Natural killer cell (primary cell): ENCODE measurements around the gene VSIG10L. TPM values are rescaled to one million over a fixed set of nuclear protein-coding genes. Genes with fewer than 3 reads are reported as not detected.

Source experiments
- ATAC-seq, 3 donors: fragments of 150-1000 bp in 2 of 3; fragments of 200-7000 bp in 1 of 3; cut with Tn5 transposase; 1 replicate in 1 of 3; 2 replicates in 2 of 3; pipeline ENCODE4 v1.10.0; 2021; ENCODE audit warnings: mild to moderate bottlenecking in 2 of 3, moderate library complexity in 2 of 3
- DNase-seq, 2 donors: peaks; one replicate each; pipeline versions ENCODE4 v3.0.0 to v3.0.0-alpha.2; 2013 to 2021; ENCODE audit warnings: mixed read lengths in 1 of 2
- H3K27ac ChIP-seq: one replicate; pipeline ENCODE4 v1.5.1; 2013; ENCODE audit warnings: mild to moderate bottlenecking, low read length
- H3K27me3 ChIP-seq: one replicate; pipeline ENCODE4 v1.6.1; 2013; ENCODE audit warnings: low read length; ENCODE audit not compliant: control insufficient read depth, insufficient read depth
- H3K36me3 ChIP-seq: one replicate; pipeline ENCODE4 v1.6.1; 2013; ENCODE audit warnings: low read length; ENCODE audit not compliant: control insufficient read depth, insufficient read depth
- H3K4me1 ChIP-seq: one replicate; pipeline ENCODE4 v1.6.1; 2013; ENCODE audit warnings: low read length; ENCODE audit not compliant: control insufficient read depth, insufficient read depth
- H3K4me3 ChIP-seq: one replicate; pipeline ENCODE4 v1.5.1; 2013; ENCODE audit warnings: low read length
- H3K9me3 ChIP-seq: one replicate; pipeline ENCODE4 v1.6.1; 2013; ENCODE audit warnings: low read length; ENCODE audit not compliant: control insufficient read depth, insufficient read depth
- H3K27ac Mint-ChIP-seq, 2 donors: one replicate each; pipeline ENCODE4 v1.8.0; 2022; ENCODE audit warnings: mild to moderate bottlenecking in 2 of 2, mixed read lengths in 2 of 2, moderate library complexity in 1 of 2
- H3K27me3 Mint-ChIP-seq, 2 donors: one replicate each; pipeline ENCODE4 v1.8.0; 2022; ENCODE audit warnings: low read depth in 2 of 2, mixed read lengths in 2 of 2
- H3K36me3 Mint-ChIP-seq: one replicate; pipeline ENCODE4 v1.8.0; 2022; ENCODE audit warnings: mixed read lengths
- H3K4me1 Mint-ChIP-seq, 2 donors: one replicate each; pipeline ENCODE4 v1.8.0; 2022; ENCODE audit warnings: mixed read lengths in 2 of 2
- H3K4me3 Mint-ChIP-seq: one replicate; pipeline ENCODE4 v1.8.0; 2022; ENCODE audit warnings: mild to moderate bottlenecking, moderate library complexity, mixed read lengths
- H3K9me3 Mint-ChIP-seq, 2 donors: one replicate each; pipeline ENCODE4 v1.8.0; 2022; ENCODE audit warnings: mixed read lengths in 2 of 2
- CTCF ChIP-seq: fragments of 200-600 bp; IDR thresholded peaks from one replicate; pipeline ENCODE4 v1.8.0; 2022; ENCODE audit warnings: antibody characterized with exemption
- WGBS: methylation state at CpG from one replicate; pipeline ENCODE4 v1.1.7; 2013; ENCODE audit warnings: missing lambda C conversion rate; ENCODE audit not compliant: insufficient coverage; 5-methylcytosine and 5-hydroxymethylcytosine counted together
- intact Hi-C: fragments of 100-400 bp; cut with micrococcal nuclease; formaldehyde crosslinking; loops from one replicate; pipeline ENCODE4 v1.14.2; 2022
- total RNA-seq, 4 donors: library from RNA; stranded (reverse); fragments of 120-200 nt in 1 of 4; gene quantifications; one replicate each; pipeline versions ENCODE4 v1.2.3 to v1.2.4, GENCODE V29; 2013 to 2022

Gene VSIG10L
- total RNA-seq, 3 donors from 2014 or later (not counting 1 experiment from before 2014, with no cell fraction given), result 0.52 to 0.68 TPM; not detected in 1

DNA sequence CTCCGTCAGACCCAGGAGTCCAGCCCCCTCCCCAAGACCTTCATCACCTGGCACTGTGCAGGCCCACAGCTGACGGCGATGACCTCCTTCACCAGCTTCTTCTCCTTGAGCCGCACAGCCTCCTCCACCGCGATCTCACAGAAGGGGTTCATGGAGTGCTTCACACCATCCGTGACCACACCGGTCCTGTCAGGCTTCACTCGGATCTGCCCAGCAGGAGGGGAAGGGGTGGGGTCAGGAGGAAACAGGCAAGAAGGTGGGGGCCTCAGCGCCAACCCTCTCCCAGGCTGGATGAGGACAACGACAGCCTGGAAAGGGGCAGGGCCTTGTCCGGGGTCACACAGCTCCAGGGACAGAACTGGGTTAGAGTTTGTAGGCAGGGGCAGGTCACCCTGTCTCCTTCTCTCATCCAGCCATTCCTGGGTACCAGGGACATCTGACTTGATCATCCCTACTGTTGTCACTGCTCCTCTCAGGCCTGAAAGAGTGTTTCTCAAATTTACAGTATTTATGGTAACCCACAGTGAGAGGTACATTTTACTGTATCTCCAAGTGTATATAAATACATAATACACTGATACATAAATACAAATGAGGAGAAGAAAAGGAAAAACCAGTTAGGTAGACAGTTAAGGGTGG is 12.3 kb upstream of the VSIG10L start:
- TF ChIP-seq CTCF, result no peak
- no peak overlapping the region for H3K27ac ChIP-seq
- no peaks in the 10 kb centered on the region for H3K27me3 ChIP-seq
- H3K4me1 ChIP-seq, result no peaks in the 10 kb centered on the region
- H3K36me3 ChIP-seq, result peaks cover 15% of the 10 kb centered on the region
- no peak overlapping the region for H3K4me3 ChIP-seq
- Mint-ChIP-seq H3K9me3 (no peaks in the 10 kb centered on the region), H3K27me3 (no peaks in the 10 kb centered on the region), H3K27ac (no peak overlapping the region), H3K4me3 (no peak overlapping the region), H3K36me3 (no peaks in the 10 kb centered on the region), H3K4me1 (peaks cover 0 to 4% of the 10 kb centered on the region in 2 donors)
- WGBS, result 92% methylated on average over 11 of the region's 12 CpGs
- H3K9me3 ChIP-seq, result no peaks in the 10 kb centered on the region
- intact Hi-C loops, result no loop called here
- ATAC-seq (no peak), DNase-seq (no peak)

- H3K9me3 ChIP-seq, result no peaks in the 10 kb centered on the region
- ATAC-seq (no peak), DNase-seq (no peak)
- intact Hi-C loops, result no loop called here
- peaks cover 0 to 4% of the 10 kb centered on the region in 2 donors for H3K4me1 Mint-ChIP-seq
- H3K27me3 Mint-ChIP-seq, result no peaks in the 10 kb centered on the region
- H3K4me1 ChIP-seq, result no peaks in the 10 kb centered on the region
- H3K27me3 ChIP-seq, result no peaks in the 10 kb centered on the region
- no peak overlapping the region for H3K27ac ChIP-seq
- no peak overlapping the region for H3K4me3 Mint-ChIP-seq
- H3K36me3 Mint-ChIP-seq, result no peaks in the 10 kb centered on the region
- peak overlapping the region in 1 of 2 donors; percentile 51 for H3K27ac Mint-ChIP-seq
- TF ChIP-seq CTCF, result no peak
- 96% methylated on average over 16 of the region's 16 CpGs for WGBS
- H3K9me3 Mint-ChIP-seq, result no peaks in the 10 kb centered on the region
- no peak overlapping the region for H3K4me3 ChIP-seq
- peaks cover 15% of the 10 kb centered on the region for H3K36me3 ChIP-seq
Observed at GRCh38 chr19:51352783-51353360, 10.9 kb upstream of the VSIG10L start.

GRCh38 chr19:51351266-51351990 is 9.5 kb upstream of the VSIG10L start:
- no peak for ATAC-seq
- intact Hi-C loops, result no loop called here
- Mint-ChIP-seq H3K36me3 (no peaks in the 10 kb centered on the region), H3K9me3 (no peaks in the 10 kb centered on the region), H3K27me3 (no peaks in the 10 kb centered on the region), H3K4me3 (no peak overlapping the region), H3K4me1 (peaks cover 0 to 4% of the 10 kb centered on the region in 2 donors), H3K27ac (no peak overlapping the region)
- WGBS, result 97% methylated on average over 11 of the region's 11 CpGs
- H3K36me3 ChIP-seq, result peaks cover 18% of the 10 kb centered on the region
- H3K4me3 ChIP-seq, result no peak overlapping the region
- TF ChIP-seq CTCF, result no peak
- H3K9me3 ChIP-seq, result no peaks in the 10 kb centered on the region
- H3K27ac ChIP-seq, result no peak overlapping the region
- no peaks in the 10 kb centered on the region for H3K27me3 ChIP-seq
- no peak for DNase-seq
- H3K4me1 ChIP-seq, result no peaks in the 10 kb centered on the region
